ENCODE measurements around the gene GBE1.

The GBE1 gene

DNA sequence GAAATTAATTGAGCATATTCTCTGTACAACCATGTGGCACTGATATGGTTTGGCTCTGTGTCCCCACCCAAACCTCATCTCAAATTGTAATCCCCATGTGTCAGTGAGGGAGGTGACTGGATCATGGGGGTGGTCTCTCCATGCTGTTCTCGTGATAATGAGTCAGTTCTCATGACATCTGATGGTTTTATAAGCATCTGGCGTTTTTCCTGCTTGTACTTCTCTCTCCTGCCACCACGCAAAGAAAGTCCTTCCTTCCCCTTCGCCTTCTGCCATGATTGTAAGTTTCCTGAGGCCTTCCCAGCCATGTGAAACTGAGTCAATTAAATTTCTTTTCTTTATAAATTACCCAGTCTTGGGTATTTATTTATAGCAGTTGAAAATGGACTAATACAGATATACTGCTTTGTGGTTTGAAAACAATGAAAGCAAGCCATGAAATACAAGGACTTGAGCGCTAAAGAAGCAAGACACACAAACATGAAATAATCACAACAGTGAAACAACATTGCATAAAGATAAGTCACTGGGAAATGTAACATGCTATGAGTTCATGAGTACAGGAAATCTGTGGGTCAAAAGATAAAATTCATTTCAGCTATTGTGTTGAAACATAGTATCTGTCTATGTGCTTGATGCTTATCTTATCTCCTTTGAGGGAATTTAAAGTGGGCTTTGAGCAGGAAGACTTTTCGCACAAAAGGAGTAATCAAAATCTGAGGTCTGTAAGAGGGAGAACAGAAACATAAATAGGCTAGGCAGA, 288.7 kb downstream of the GBE1 start:
- no peak for DNase-seq

DNA sequence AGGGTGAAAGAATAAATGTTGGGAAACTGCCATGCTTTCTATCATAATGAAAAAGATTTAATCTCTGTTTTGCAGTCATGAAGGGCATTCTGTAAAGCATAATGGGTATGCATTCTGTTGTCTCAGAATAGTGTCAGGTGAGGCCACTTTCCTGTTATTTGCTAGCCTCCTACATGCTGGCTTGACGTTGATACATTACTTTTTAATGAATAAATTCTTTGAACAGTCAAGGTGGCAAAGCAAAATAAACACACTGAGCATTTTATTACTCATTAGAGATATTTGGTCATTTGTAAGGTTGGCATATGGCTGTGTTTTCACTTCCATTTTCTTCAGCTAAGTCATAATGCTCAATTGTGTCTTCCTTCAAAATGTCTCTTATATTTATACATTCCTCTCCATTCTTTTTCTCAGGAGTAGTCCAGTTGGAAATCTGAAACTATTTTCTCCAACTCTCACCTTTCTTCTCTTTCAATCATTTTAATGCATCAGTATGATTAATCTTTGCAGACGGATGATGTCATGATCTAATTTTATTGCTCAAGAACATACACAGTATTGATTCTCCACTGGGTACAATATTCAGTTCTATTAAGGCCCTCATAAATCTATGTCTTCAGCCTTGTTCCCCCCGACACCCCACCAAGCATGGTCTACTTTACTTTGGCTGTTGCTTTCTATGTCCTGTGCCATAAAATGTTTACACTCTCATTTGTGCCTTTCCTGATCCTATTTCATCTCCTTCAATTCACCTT, 290.7 kb downstream of the GBE1 start:
- DNase-seq: no peak

DNA sequence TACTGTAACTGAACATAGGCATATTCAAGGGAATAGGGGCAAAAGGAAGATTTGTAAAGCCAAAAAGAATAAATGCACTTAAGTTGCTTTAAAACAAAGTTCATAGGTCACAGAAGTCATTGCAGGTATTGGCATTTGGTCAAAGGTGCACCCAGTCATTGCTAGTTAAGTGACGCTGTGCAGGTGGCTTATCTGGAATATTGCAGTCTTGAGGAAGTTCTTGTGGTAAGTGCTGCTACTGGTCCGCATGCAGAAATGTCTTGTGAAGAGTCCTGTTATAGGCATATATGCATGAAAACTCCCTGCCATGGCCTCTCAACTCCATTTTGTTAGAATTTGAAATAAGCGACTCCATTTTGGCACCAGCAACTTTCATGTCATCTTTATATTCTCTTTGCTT, 293.1 kb downstream of the GBE1 start:
- DNase-seq: no peak

- no peak for DNase-seq
These were observed 295.3 kb downstream of the GBE1 start for GRCh38 chr3:81466201-81466560.

DNA sequence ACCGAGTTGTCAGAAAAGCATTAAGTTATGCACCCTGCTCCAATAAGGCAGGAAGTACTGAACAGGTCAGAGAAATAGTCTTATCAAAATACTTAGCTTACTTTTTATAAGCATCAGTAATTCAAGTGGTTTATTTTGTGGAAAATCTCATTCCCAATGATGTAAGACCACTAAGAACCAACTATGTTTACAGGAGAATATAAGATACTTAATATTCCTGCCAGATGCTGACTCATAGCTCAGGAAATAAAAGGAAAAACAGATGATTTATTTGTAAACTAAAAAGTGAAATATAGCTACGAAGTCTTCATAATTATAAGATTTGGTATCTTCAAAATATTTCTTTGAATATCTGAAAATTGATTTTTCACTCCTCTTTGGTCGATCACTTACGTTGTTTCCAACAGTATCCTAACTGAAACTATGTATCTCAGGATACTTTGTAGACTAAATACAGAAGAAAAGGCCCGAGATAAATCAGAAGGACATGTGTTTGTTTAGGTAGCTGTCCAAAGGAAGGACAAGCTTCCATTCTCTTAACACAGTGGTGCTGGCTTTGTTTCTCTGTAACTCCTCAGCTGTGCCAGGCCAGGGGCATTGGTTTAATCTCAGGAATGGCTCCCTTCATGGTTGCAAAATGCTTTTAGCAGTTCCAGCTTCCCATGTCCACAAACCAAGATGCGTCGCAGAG, 295.8 kb downstream of the GBE1 start:
- no peak for DNase-seq

DNA sequence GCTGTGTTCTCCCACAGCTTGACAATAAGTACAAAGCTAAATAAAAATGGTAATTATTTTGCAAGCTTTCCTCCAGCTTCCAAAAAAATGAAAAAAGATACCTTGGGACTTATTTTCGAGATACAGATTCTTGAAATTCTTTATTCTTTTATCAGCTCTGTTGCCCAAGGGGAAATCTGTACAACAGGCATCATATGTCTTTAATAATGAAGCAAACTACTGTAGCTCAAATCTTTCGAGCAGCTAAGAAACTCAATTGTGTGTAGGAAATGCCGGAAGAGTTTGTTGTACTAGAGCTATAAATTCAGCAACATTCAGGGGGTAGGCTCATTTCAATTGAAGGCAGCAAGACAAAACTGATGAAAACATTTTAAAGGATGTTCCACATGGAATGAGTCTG, 297.7 kb downstream of the GBE1 start:
- DNase-seq: no peak

DNA sequence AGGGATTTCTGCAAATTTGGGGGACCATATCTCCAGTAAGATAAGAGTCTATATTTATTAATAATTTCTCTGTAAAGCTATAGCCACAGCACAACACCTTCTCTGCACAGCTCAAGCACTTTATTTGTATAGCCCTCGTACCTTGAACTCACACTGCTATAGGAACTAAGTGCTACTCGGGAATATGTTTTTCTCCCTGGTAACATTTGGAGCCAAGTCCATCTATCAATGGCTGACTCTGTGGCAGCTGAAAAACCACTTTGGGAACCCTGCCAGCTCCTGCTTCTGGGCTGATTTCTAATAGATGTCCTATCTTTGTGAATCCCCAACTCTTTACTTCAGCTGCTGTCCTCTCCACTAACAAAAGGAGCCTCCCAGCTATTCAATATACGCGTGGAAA, 298.5 kb downstream of the GBE1 start:
- no peak for DNase-seq

- DNase-seq: no peak
These were observed 301.7 kb downstream of the GBE1 start for GRCh38 chr3:81459733-81460132.

- no peak for DNase-seq
These were observed 309.0 kb downstream of the GBE1 start for GRCh38 chr3:81452418-81452817.

DNA sequence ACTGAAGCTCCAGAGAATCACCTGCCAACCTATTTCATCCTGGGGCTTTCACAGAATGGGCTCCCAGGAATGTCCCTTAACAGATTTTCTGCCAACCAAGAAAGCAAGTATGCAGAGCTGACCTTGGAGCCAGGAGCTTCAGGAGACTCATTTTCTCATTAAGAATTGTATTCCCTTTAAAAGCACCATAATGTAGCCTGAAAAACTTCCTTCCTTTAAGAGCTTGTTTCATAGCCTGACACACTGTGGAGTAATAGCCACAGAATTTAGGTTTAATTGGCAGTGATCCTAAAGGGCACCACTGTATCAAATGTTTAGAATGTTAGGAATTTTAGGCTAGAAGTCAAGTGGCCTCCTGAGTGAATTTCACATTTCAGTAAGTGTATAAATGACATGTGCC, 309.8 kb downstream of the GBE1 start:
- DNase-seq: no peak

GRCh38 chr3:81451140-81451539, 310.3 kb downstream of the GBE1 start:
- DNase-seq: no peak

DNA sequence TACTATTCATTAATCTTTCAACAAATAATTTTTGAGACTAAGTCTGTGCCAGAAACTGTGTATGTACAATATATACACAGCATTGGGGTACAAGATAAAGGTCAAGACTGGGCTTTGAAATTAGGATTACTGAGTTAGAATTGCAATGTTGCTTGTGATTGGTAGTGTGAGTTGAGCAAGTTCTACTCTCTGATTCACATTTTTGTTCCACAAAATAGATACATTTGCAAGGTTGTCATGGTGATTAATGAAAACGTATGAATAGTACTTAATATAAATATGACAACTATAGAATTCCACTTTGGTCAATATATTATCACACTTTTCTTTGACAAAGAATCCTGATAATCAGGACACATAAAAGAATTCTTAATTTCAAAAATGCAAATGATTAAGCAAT, 314.6 kb downstream of the GBE1 start:
- no peak for DNase-seq

DNA sequence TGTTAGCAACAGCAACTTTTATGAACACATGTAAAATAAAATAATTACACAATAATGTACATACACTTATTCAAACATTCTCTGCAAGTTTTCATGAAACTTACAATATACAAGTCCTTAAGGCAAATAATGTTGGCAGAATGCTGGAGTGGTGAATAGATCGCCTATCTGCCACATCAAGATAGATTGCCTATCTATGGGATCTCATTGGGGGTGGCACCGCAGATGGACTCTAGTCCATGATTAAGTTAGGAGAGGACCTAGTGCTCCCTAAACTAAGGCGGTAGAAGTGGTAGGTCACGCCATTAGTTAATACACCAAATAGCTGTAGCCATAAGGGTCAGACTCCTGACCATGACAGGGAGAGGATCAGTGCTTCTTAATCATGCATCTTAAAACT, 315.7 kb downstream of the GBE1 start:
- no peak for DNase-seq

DNA sequence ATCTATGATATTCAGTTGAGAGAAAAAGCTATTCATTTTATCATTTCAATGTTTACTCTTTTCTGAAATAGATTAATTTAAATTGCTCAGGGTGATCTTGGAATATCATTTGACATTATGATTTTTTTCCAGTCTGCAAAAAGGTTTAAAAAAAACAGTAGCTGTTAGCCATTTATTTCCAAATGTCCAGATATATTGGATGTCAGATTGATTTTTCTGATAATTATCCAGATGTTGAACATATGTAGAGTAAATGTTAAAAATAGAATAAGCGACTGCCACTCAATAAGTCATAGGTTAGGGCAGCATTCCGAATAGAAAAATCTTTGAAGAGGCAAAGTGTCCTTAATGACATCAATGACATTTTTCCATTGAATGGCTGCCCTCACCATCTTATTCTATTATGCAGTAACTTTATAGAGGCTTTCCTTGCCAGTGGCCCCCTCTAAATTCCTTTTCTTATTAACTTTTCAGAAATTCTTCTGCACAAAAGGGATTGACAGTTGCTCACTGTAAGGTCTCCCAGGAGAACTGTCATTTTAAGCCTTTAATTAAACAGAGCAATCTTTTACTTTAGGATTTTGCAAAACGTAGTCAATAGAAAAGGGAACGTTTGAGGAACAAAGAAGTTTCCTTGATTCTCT, 316.5 kb downstream of the GBE1 start:
- no peak for DNase-seq

GRCh38 chr3:81443958-81444357, 317.5 kb downstream of the GBE1 start:
- no peak for DNase-seq

DNA sequence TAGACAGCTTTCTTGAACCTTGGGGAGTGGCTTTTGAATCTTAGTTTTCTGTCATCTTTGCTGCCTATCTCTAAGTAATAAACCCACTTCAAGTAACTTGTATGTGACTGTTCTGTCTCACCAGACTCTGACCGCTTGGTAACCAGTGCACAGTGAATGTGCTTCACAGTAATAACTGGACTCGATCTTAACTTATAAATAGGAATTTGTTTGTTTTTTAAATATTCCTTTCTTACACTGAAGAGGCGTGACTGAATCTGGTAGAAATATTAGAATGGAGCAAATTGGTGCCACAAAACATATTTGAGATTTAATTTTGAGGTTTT, 318.0 kb downstream of the GBE1 start:
- DNase-seq: no peak

GRCh38 chr3:81442758-81443456, 318.5 kb downstream of the GBE1 start:
- DNase-seq: no peak

- DNase-seq: no peak
These were observed 320.8 kb downstream of the GBE1 start for GRCh38 chr3:81440661-81441060.
